Measurements from ENCODE around the gene STAT3.

DNA sequence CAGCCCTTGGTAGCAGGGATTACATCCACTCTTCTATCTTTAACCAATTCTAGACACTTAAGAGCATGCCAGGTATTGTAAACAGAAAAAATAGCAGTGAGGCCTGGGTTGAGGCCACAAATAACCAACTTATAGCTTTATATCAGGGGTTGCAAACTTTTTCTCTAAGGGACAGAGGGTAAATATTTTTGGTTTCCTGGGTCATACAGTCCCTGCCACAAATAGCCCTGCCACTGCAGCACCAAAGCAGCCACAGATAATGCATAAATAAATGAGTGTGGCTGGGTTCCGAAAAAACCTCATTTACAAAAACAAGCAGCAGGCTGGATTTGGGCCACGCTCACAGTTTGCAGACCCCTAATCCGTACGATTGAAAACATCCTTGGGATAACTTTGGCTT lies 46.7 kb downstream of the STAT3 start:
- no peak for TF ChIP-seq POLR2A (IDR thresholded peaks at IDR 0.05)
- TF ChIP-seq EP300 (IDR thresholded peaks at IDR 0.05): no peak
- TF ChIP-seq, protein P1, sequence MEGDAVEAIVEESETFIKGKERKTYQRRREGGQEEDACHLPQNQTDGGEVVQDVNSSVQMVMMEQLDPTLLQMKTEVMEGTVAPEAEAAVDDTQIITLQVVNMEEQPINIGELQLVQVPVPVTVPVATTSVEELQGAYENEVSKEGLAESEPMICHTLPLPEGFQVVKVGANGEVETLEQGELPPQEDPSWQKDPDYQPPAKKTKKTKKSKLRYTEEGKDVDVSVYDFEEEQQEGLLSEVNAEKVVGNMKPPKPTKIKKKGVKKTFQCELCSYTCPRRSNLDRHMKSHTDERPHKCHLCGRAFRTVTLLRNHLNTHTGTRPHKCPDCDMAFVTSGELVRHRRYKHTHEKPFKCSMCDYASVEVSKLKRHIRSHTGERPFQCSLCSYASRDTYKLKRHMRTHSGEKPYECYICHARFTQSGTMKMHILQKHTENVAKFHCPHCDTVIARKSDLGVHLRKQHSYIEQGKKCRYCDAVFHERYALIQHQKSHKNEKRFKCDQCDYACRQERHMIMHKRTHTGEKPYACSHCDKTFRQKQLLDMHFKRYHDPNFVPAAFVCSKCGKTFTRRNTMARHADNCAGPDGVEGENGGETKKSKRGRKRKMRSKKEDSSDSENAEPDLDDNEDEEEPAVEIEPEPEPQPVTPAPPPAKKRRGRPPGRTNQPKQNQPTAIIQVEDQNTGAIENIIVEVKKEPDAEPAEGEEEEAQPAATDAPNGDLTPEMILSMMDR (IDR thresholded peaks at IDR 0.05): no peak
